Activated CD8-positive, alpha-beta T cell treated with anti-CD3 and anti-CD28 coated beads for 36 hours (primary cell): ENCODE data around the gene EFCAB8. TPM values are rescaled to one million over a fixed set of nuclear protein-coding genes. Genes with fewer than 3 reads are reported as not detected.
"Not testable (repeated sequence)": the region's sequence is repeated elsewhere in the genome, so short reads cannot be mapped to it uniquely, and the experiment has no call there.

ENCODE experiments used
- ATAC-seq: fragments of 200-7000 bp; cut with Tn5 transposase; one replicate; pipeline ENCODE4 v1.10.0; 2021; ENCODE audit warnings: mild to moderate bottlenecking, moderate library complexity
- CTCF ChIA-PET: fragments of 350-600 bp; sonication (Branson Sonifier 250); formaldehyde crosslinking; loops from one replicate; lab custom pipeline; 2021; ENCODE audit warnings: antibody characterized with exemption; lab: Charles Lee
- POLR2A ChIA-PET: fragments of 350-600 bp; sonication (Branson Sonifier 250); formaldehyde crosslinking; loops from one replicate; lab custom pipeline; 2021; ENCODE audit warnings: antibody characterized with exemption; lab: Charles Lee
- DNase-seq: peaks from one replicate; pipeline ENCODE4 v3.0.0-alpha.2; 2020
- H3K27ac Mint-ChIP-seq: one replicate; pipeline ENCODE4 v1.8.0; 2021; ENCODE audit warnings: mild to moderate bottlenecking, mixed read lengths
- H3K27me3 Mint-ChIP-seq: one replicate; pipeline ENCODE4 v1.8.0; 2021; ENCODE audit warnings: mixed read lengths
- H3K36me3 Mint-ChIP-seq: one replicate; pipeline ENCODE4 v1.8.0; 2021; ENCODE audit warnings: low read depth, mixed read lengths
- H3K4me1 Mint-ChIP-seq: one replicate; pipeline ENCODE4 v1.8.0; 2021; ENCODE audit warnings: low read depth, mixed read lengths
- H3K4me3 Mint-ChIP-seq: one replicate; pipeline ENCODE4 v1.8.0; 2021; ENCODE audit warnings: mild to moderate bottlenecking, moderate library complexity, mixed read lengths
- H3K9me3 Mint-ChIP-seq: one replicate; pipeline ENCODE4 v1.8.0; 2021; ENCODE audit warnings: mixed read lengths
- intact Hi-C: fragments of 100-400 bp; cut with micrococcal nuclease; formaldehyde crosslinking; loops from one replicate; pipeline ENCODE4 v1.10.0; 2022
- total RNA-seq, 2 experiments: library from RNA; stranded (reverse); gene quantifications; one replicate each; pipeline ENCODE4 v1.2.3, GENCODE V29; 2021
- TF ChIP-seq, protein P1 (sequence below): fragments of 200-600 bp; IDR thresholded peaks from one replicate; pipeline ENCODE4 v1.8.0; 2022; ENCODE audit warnings: antibody characterized with exemption, mild to moderate bottlenecking

EFCAB8 gene
- total RNA-seq, 2 experiments from 2014 or later = 0.89 to 0.92 TPM

DNA sequence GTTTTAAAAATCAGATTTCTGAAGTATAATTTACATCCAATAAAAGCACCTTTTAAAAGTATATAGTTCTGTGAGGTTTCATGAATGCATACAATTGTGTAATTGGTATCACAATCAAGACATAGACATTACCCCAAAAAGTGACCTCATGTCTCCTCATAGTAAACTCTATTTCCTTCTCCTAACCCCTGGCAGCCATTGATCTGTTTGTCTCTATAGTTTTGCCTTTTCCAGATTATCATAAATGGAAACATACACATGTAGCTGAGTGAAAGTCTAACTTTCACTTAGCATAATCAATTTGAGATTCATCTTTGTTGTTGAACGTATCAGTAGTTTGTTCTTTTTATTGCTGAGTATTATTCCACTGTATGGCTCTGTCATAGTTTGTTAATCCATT lies 87.9 kb downstream of the EFCAB8 start:
- CTCF ChIA-PET = interaction anchor here (1.0 to 4.5 kb wide), 19 partner anchors 8 to 169 kb away, joined by 3 to 40 read pairs (median 5); partner anchors contain the start of gene SUN5
- TF ChIP-seq, protein P1, sequence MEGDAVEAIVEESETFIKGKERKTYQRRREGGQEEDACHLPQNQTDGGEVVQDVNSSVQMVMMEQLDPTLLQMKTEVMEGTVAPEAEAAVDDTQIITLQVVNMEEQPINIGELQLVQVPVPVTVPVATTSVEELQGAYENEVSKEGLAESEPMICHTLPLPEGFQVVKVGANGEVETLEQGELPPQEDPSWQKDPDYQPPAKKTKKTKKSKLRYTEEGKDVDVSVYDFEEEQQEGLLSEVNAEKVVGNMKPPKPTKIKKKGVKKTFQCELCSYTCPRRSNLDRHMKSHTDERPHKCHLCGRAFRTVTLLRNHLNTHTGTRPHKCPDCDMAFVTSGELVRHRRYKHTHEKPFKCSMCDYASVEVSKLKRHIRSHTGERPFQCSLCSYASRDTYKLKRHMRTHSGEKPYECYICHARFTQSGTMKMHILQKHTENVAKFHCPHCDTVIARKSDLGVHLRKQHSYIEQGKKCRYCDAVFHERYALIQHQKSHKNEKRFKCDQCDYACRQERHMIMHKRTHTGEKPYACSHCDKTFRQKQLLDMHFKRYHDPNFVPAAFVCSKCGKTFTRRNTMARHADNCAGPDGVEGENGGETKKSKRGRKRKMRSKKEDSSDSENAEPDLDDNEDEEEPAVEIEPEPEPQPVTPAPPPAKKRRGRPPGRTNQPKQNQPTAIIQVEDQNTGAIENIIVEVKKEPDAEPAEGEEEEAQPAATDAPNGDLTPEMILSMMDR = no peak
- H3K9me3 Mint-ChIP-seq = no peaks in the 10 kb centered on the region
- H3K27ac Mint-ChIP-seq = no peak overlapping the region
- no peaks in the 10 kb centered on the region for H3K27me3 Mint-ChIP-seq
- POLR2A ChIA-PET = interaction anchor here (0.7 to 2.8 kb wide), 2 partner anchors 21 to 26 kb away, joined by 3 to 10 read pairs; no protein-coding TSS in a partner anchor
- H3K36me3 Mint-ChIP-seq = no peaks in the 10 kb centered on the region
- peaks cover 34% of the 10 kb centered on the region for H3K4me1 Mint-ChIP-seq
- intact Hi-C loops = loop anchor here (5.0 kb wide), 1 partner anchor 154 kb away; no protein-coding TSS in a partner anchor
- H3K4me3 Mint-ChIP-seq = no peak overlapping the region
- ATAC-seq (no peak), DNase-seq (no peak)

DNA sequence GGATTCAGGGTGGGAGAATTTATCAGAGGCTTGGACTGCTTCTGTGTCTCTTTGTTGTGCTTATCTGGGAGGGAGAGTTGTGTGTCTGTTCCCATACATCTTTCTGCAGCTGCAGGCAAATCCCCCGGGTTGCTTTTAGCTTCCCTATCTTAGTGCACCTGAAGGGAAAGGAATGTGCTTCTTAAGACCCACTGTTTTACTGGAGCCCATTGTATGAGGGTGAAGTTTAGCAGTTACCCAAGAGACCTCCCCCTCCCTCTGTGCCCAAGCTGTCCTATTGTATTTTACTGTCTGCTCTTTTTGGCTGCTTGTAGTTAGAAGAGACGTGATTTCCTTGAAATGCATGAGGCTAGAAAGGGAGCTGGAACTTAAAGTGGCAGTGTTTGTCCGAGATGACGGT lies 91.8 kb downstream of the EFCAB8 start:
- intact Hi-C loops, H3K27me3 Mint-ChIP-seq, H3K9me3 Mint-ChIP-seq, H3K36me3 Mint-ChIP-seq, DNase-seq, ATAC-seq, H3K4me3 Mint-ChIP-seq, H3K27ac Mint-ChIP-seq: not testable (repeated sequence)
- CTCF ChIA-PET = interaction anchor here (1.2 to 2.4 kb wide), 4 partner anchors 10 to 161 kb away, joined by 3 to 8 read pairs (median 4); partner anchors contain the start of gene SUN5
- POLR2A ChIA-PET = interaction anchor here (0.9 kb wide), 1 partner anchor 94 kb away, joined by 3 read pairs; no protein-coding TSS in a partner anchor
- peaks cover 33% of the 10 kb centered on the region for H3K4me1 Mint-ChIP-seq

DNA sequence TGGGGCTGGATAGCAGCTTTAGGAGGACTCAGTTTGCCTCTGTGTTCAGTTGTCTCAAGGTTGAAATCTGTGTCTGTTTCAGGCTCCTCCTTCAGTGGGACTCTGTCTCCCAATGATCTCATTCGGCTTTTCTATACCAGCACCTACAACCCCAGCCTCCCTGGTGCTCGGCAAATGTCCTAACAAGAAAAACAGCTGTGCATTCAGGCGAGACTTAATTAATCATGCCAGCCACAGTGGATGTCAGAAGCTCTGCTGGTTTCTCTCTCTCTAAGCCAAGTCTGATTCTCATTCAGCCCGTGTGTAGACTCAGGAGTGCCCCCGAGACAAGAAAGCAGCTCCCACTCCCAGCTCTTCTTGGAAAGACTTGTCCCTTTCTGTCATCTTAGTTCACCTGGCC lies 98.7 kb downstream of the EFCAB8 start:
- TF ChIP-seq, protein P1 = no peak
- H3K9me3 Mint-ChIP-seq = peaks cover 27% of the 10 kb centered on the region
- POLR2A ChIA-PET = interaction anchor here (1.2 kb wide), 1 partner anchor 10 kb away, joined by 3 read pairs; no protein-coding TSS in a partner anchor
- H3K4me3 Mint-ChIP-seq = no peak overlapping the region
- DNase-seq (no peak), ATAC-seq (no peak)
- CTCF ChIA-PET = interaction anchor here (0.7 to 1.1 kb wide), 2 partner anchors 12 to 48 kb away, joined by 3 to 6 read pairs; no protein-coding TSS in a partner anchor
- H3K36me3 Mint-ChIP-seq = peaks cover 6% of the 10 kb centered on the region
- H3K27ac Mint-ChIP-seq = no peak overlapping the region
- no peaks in the 10 kb centered on the region for H3K4me1 Mint-ChIP-seq
- H3K27me3 Mint-ChIP-seq = no peaks in the 10 kb centered on the region
- intact Hi-C loops = no loop called here

DNA sequence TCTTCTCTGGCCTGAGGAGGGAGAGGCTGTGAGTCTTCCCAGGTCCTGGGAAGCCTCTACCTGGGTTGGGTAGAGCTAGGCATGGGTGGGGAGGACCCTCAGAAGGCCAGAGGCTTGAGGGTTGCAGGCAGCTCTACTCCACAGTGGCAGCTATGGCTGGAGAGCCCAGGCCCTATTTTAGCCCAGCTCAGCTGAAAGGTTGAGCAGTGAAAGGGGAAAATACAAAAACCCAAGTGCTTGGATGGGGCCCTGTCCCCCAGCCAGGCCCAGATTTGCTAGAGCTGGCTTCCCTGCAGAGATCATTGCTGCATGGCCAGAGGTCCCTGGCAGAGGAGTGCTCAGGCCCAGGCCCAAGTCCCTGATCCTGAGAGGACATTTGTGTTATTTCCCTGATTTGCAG lies 99.9 kb downstream of the EFCAB8 start:
- peaks cover 27% of the 10 kb centered on the region for H3K9me3 Mint-ChIP-seq
- POLR2A ChIA-PET = interaction anchor here (0.6 kb wide), 1 partner anchor 17 kb away, joined by 3 read pairs; no protein-coding TSS in a partner anchor
- CTCF ChIA-PET = interaction anchor here (1.0 to 1.1 kb wide), 2 partner anchors 13 to 46 kb away, joined by 3 to 6 read pairs; no protein-coding TSS in a partner anchor
- ATAC-seq (no peak), DNase-seq (no peak)
- H3K36me3 Mint-ChIP-seq = peaks cover 6% of the 10 kb centered on the region
- intact Hi-C loops = no loop called here
- H3K27me3 Mint-ChIP-seq = no peaks in the 10 kb centered on the region
- H3K4me3 Mint-ChIP-seq = no peak overlapping the region
- TF ChIP-seq, protein P1 = no peak
- H3K4me1 Mint-ChIP-seq = peaks cover 9% of the 10 kb centered on the region
- H3K27ac Mint-ChIP-seq = no peak overlapping the region

DNA sequence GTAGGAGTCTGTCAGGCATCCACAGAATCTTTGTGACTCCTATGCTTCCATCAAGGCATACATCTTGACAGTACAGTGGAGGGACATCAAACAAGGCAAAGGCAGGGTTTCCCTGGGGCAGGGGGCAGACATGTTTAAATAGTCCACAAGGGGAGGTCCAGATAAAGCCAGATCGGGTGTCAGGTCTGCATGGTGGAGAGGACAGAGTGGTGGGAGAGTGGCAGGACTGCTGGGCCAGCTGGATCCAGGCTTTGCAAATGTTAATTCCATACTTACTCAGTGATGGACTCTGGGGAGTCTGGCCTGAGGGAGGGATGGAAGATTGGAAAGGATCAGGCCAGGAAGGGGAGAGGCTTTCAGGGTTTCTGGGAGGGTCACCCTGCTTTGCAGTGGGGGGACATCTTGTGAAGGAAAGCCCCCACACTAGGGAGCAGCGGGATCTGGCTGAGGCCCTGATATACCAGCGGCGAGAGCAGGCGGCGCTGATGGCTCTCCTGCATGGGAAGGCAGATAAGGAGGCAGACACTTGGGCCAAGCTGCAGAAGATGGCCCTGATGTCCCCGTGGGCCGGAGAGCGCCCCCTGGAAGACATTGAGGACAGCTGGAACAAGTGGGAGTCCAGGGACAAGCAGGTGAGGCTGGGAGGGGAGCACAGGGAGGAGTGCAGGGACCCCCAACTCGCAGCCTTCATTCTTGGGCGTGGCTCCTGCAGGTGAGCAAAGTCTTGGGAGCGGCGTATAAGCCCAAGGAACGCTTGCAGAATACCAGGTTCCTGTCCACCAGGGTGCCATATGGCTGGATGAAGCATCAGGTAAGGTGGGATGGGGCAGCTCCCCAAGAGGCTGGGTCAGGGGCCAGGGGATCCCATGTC lies 100.9 kb downstream of the EFCAB8 start:
- POLR2A ChIA-PET = no interaction called here
- Mint-ChIP-seq H3K4me1 (peaks cover 14% of the 10 kb centered on the region), H3K27me3 (no peaks in the 10 kb centered on the region), H3K36me3 (peaks cover 6% of the 10 kb centered on the region), H3K4me3 (no peak overlapping the region), H3K27ac (no peak overlapping the region), H3K9me3 (peaks cover 23% of the 10 kb centered on the region)
- DNase-seq = no peak
- no peak for ATAC-seq
- intact Hi-C loops = no loop called here
- TF ChIP-seq, protein P1 = no peak
- CTCF ChIA-PET = interaction anchor here (1.1 to 2.2 kb wide), 2 partner anchors 9 to 13 kb away, joined by 3 to 5 read pairs; no protein-coding TSS in a partner anchor
